Stimulated activated CD8-positive, alpha-beta memory T cell treated with anti-CD3 and anti-CD28 coated beads, Interleukin-12 subunit alpha, Interleukin-12 subunit beta, amount 100 ng/mL, for 4 hours (primary cell): ENCODE results near the gene R3HCC1L.

Source experiments
- DNase-seq: peaks from one replicate; pipeline ENCODE4 v3.0.0-alpha.2; 2020; ENCODE audit warnings: low read depth

R3HCC1L gene

GRCh38 chr10:98134431-98135221 is at the start of gene R3HCC1L:
R3HCC1L (plus strand) TSS chr10:98134657; CDS start chr10:98208115, 73,458 bp downstream.
- DNase-seq = peak; percentile 86

GRCh38 chr10:98085238-98085637 is 49.2 kb upstream of the R3HCC1L start:
- no peak for DNase-seq

DNA sequence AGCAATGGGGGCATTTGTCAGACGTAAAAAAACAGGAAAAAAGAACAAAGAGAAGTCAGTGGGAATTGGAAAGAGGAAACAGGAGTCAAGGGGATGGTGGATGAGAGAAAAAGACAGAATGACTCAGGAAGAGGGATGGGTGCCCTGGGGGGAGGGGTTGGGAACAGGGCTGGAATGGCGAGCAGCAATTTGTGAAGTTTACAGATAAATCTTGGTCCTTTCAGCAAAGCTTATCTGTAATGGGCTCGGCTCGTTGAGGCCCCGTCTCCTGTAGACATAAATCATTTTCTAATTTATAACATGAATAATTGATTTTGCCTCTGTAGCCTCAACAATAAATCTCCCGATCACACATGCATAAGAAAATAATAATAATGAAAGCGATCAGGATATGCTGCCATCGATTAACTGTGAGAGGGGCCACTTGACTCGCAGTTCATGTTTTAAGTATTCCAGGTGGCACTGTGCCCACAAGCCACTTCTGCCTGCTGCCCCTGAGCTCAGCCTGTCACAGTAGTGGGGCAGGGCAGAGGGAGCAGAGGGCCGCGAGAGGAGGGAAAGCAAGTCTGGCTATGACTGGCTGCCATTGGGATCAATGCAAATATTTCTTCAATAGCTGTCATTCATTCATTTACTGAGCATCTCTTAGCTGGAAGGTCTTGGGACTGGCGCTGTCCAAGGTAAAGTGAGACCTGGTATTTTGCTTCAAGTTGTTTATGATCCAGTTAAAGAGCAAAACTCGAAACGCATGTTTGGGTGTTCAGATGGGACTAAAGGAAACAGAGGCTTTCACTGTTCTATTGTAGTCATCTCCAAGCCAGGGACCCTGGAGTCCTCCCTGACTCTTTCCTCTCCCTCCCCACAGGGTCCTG is 47.4 kb upstream of the R3HCC1L start:
- no peak for DNase-seq

DNA sequence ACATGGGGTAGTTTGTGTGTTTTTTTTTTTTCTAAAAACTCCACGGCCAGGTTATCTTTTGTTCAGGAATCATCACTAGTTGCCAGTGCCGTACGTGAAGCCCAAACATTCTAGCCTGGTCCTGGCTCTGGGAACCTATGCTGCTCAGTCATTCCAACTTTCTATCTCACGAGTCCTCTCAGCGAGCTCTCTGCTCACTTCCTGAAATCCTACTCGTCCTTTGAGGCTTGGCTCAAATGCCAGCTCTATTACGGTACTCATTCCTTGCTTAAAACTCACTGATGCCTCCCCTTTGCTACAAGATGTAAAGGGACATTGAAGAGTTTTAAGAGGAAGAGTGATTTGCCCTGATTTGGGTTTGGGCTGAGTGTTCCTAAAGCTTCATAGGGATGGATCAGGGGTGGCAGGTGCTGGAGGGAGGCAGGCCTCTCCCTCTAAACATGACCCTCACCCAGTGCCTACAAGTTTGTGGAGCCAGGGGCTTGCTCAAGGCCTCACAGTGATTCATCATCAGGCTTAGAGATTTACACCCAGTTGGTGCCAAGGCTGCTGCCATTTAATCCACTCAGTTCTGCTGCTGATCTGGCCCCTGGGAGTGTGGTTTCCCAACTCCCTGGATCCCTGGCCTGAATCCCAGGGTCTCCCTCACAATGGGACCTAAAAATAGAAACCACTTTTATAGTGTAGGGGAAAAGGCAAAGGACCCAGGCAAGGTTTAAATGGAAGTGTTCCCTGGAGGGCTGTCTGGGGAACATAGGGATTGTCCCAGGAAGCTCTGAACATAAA is 46.1 kb upstream of the R3HCC1L start:
- no peak for DNase-seq

GRCh38 chr10:98090822-98091221 is 43.6 kb upstream of the R3HCC1L start:
- DNase-seq = no peak

DNA sequence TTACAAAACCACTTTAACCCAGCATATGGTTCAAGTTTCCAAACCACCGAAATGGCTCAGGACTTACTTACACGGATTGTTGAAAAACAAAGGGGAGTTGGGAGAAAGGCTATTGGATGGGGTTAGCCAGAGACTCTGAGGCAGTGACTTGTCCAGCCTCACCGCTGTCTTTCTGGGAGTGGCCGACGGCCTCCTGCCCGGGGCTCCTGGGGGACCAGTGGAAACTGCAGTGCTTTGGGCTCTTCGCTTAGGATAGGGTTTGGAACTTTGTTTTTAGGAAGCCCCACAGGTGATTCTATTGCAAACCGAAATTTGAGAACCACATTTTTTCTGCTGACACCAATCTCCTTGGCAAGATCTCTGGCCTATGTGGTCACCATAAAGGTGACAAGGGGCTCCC is 38.1 kb upstream of the R3HCC1L start:
- no peak for DNase-seq

- DNase-seq = no peak
Measured at GRCh38 chr10:98096731-98097130, 37.7 kb upstream of the R3HCC1L start.

DNA sequence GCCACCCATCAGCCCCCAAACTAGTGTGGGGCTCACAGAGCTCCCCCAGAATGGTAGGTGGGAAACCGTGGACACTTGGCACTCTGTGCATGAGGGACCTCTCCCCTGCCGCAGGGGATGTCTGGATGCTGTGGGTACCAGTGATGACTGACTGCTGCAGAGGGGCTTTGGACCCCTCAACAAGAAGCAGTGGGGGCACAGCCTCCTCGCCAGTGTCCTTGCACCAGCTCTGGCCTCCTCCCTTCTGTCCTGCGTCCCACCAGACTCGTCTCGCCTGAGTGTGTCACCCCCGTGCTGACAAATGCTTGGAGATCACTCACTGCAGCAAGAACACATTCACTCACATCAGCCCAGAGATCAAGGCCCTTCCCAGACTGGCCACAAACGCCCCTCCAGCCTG is 37.3 kb upstream of the R3HCC1L start:
- no peak for DNase-seq

- no peak for DNase-seq
Measured at GRCh38 chr10:98097616-98098015, 36.8 kb upstream of the R3HCC1L start.

DNA sequence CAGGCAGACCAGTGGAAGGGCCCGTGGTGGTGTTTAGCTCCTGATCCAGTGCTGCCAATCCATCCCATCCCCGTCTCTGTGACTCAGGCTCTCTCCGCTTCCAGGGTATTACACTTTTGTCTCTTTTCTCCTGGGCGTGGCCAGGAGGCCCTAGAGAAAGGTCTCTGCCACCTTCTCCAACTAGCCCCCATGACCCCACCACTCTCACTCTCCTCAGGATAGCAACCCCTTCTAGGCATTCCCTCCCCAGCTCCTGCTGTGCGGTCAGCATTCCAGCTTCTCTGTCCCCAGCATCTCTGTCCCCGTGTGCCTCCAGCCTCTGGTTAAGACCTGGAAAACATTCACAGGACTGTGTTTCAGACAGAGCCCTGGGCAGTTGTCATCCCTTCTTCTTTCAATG is 36.2 kb upstream of the R3HCC1L start:
- DNase-seq = no peak

GRCh38 chr10:98100476-98100875 is 34.0 kb upstream of the R3HCC1L start:
- no peak for DNase-seq

DNA sequence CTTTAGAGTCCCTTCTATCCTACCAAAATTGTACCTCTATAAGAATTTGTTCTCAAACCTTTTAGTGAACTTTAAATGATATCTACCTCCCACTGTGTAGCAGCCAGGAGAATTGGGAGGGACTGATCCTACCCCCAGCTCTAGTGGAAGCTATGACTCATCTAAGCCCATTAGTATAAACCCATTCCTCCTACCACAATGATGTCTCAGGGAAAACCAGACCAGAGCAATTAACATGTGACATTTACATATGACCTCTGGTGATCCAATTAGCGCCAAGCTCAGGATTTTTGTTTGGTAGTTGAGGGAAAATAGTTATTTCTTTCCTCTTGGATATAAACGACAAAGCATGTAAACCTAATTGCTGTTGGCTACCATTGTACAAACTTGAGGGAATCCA is 33.1 kb upstream of the R3HCC1L start:
- DNase-seq = no peak

- no peak for DNase-seq
Measured at GRCh38 chr10:98104125-98104524, 30.3 kb upstream of the R3HCC1L start.

GRCh38 chr10:98106531-98106930 is 27.9 kb upstream of the R3HCC1L start:
- no peak for DNase-seq

- DNase-seq = no peak
Measured at GRCh38 chr10:98107644-98108430, 26.6 kb upstream of the R3HCC1L start.

DNA sequence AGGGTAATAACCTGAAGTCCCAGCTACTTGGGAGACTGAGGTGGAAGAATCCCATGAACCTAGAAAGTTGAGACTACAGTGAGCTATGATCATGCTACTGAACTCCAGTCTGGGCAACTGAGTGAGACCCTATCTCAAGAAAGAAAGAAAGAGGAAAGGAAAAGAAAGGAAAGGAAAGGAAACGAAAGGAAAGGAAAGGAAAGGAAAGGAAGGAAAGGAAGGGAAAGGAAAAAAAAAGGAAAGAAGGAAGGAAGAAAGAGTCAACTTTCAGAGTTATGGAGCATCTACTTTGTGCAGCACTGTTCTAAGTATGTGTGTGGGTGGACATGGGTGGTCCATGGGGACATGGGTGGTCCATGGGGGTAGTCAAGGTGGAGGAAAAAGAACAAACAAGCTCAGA is 24.1 kb upstream of the R3HCC1L start:
- DNase-seq = no peak

GRCh38 chr10:98115031-98115787 is 19.2 kb upstream of the R3HCC1L start:
- no peak for DNase-seq

GRCh38 chr10:98119891-98120290 is 14.6 kb upstream of the R3HCC1L start:
- no peak for DNase-seq

GRCh38 chr10:98125940-98126631 is 8.4 kb upstream of the R3HCC1L start:
- no peak for DNase-seq

DNA sequence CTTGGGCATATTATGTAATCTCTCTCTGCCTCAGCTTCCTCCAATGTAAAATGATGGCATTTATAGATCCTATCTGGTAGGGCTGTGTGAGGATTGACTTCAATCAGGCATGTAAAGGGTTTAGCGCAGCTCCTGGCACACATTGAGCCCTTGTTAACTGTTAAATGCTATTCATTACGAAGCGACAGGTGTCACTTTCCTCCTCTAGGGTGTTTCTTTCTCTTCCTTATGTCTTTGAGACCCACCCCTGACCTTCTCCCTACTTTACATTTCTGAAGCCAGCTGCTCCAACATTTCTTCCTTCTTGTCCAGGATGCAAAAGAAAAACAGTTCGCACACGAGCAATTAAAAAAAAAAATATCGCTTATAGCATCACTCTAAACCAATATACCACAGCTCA is 5.7 kb upstream of the R3HCC1L start:
- DNase-seq = no peak
